IMR-90 (cell line): Measurements from ENCODE around the gene OPRM1. TPM values are rescaled to one million over a fixed set of nuclear protein-coding genes. Genes with fewer than 3 reads are reported as not detected.

Experiments used
- ATAC-seq: fragments of 200-7000 bp; cut with Tn5 transposase; 2 replicates; pipeline ENCODE4 v1.9.1; 2020; ENCODE audit warnings: low read depth, mild to moderate bottlenecking, moderate library complexity
- BruUV-seq: library from RNA; stranded (reverse); fragments of 400-500 nt; replicated peaks from 2 replicates; lab custom pipeline; 2021; lab: Mats Ljungman, UMichigan
- CTCF ChIA-PET: fragments of 300-600 bp; formaldehyde crosslinking; extraction: SDS; loops from one replicate; lab custom pipeline; 2021; ENCODE audit warnings: antibody characterized with exemption; lab: Yijun Ruan, JAX
- POLR2A ChIA-PET: fragments of 300-600 bp; sonication (Branson Sonifier 250); formaldehyde crosslinking; loops from one replicate; lab custom pipeline; 2022; ENCODE audit warnings: antibody characterized with exemption; ENCODE audit not compliant: unreplicated experiment; lab: Charles Lee
- DNase-seq: peaks from one replicate; pipeline ENCODE4 v3.0.0; 2013
- H2AFZ ChIP-seq: replicated peaks from 2 replicates; pipeline ENCODE3; 2013; ENCODE audit warnings: low read length, mild to moderate bottlenecking; ENCODE audit not compliant: poor library complexity
- H2AK5ac ChIP-seq: 2 replicates; pipeline ENCODE4 v1.6.1; 2013; ENCODE audit warnings: low read depth, low read length, inconsistent platforms
- H2AK9ac ChIP-seq: replicated peaks from 2 replicates; pipeline ENCODE3; 2013; ENCODE audit warnings: mild to moderate bottlenecking, low read depth, low read length, moderate library complexity; ENCODE audit not compliant: poor library complexity
- H2BK120ac ChIP-seq: 2 replicates; pipeline ENCODE4 v1.6.1; 2013; ENCODE audit warnings: low read depth, low read length, inconsistent platforms
- H2BK15ac ChIP-seq: 3 replicates; pipeline ENCODE4 v1.6.1; 2013; ENCODE audit warnings: low read depth, low read length, inconsistent platforms
- H2BK20ac ChIP-seq: 2 replicates; pipeline ENCODE4 v1.6.1; 2013; ENCODE audit warnings: low read depth, mild to moderate bottlenecking, inconsistent platforms, low read length, moderate library complexity
- H2BK5ac ChIP-seq: 2 replicates; pipeline ENCODE4 v1.6.1; 2013; ENCODE audit warnings: mild to moderate bottlenecking, low read depth, low read length, inconsistent platforms; ENCODE audit not compliant: poor library complexity, severe bottlenecking
- H3K14ac ChIP-seq: replicated peaks from 2 replicates; pipeline ENCODE4 v1.6.1; 2013; ENCODE audit warnings: low read depth, low read length, inconsistent platforms
- H3K18ac ChIP-seq: 2 replicates; pipeline ENCODE4 v1.6.1; 2013; ENCODE audit warnings: low read depth, low read length, control low read depth
- H3K23ac ChIP-seq: 2 replicates; pipeline ENCODE4 v1.6.1; 2013; ENCODE audit warnings: low read depth, low read length, inconsistent platforms
- H3K27ac ChIP-seq: 2 replicates; pipeline ENCODE4 v1.5.1; 2013; ENCODE audit warnings: mild to moderate bottlenecking, control low read depth, low read length; ENCODE audit not compliant: insufficient read depth
- H3K27me3 ChIP-seq: 2 replicates; pipeline ENCODE4 v1.6.1; 2013; ENCODE audit warnings: low read length; ENCODE audit not compliant: control insufficient read depth, insufficient read depth
- H3K36me3 ChIP-seq: 2 replicates; pipeline ENCODE4 v1.6.1; 2013; ENCODE audit warnings: low read length, mixed read lengths; ENCODE audit not compliant: control insufficient read depth, insufficient read depth
- H3K4ac ChIP-seq: 2 replicates; pipeline ENCODE4 v1.6.1; 2013; ENCODE audit warnings: low read depth, low read length, inconsistent platforms
- H3K4me1 ChIP-seq: 2 replicates; pipeline ENCODE4 v1.6.1; 2013; ENCODE audit warnings: low read length, mixed read lengths; ENCODE audit not compliant: control insufficient read depth, insufficient read depth
- H3K4me2 ChIP-seq: 2 replicates; pipeline ENCODE4 v1.6.1; 2013; ENCODE audit warnings: low read depth, mild to moderate bottlenecking, control low read depth, low read length, moderate library complexity
- H3K4me3 ChIP-seq: 2 replicates; pipeline ENCODE4 v1.5.1; 2013; ENCODE audit warnings: low read depth, mild to moderate bottlenecking, control low read depth, low read length, moderate library complexity; ENCODE audit not compliant: insufficient read depth
- H3K56ac ChIP-seq: 2 replicates; pipeline ENCODE4 v1.6.1; 2013; ENCODE audit warnings: low read length, inconsistent platforms; ENCODE audit not compliant: insufficient read depth; ENCODE audit errors: extremely low read depth
- H3K79me1 ChIP-seq, 2 experiments: 2 replicates each; pipeline ENCODE4 v1.6.1; 2013; ENCODE audit warnings: low read length in 2 of 2, inconsistent platforms in 1 of 2, low read depth in 1 of 2
- H3K9ac ChIP-seq: 2 replicates; pipeline ENCODE4 v1.6.1; 2013; ENCODE audit warnings: low read depth, low read length, control low read depth
- H3K9me1 ChIP-seq: 2 replicates; pipeline ENCODE4 v1.6.1; 2013; ENCODE audit warnings: low read length, inconsistent platforms; ENCODE audit not compliant: insufficient read depth
- H3K9me3 ChIP-seq: 2 replicates; pipeline ENCODE4 v1.6.1; 2013; ENCODE audit warnings: low read length; ENCODE audit not compliant: control insufficient read depth, insufficient read depth
- H4K20me1 ChIP-seq: 2 replicates; pipeline ENCODE4 v1.6.1; 2013; ENCODE audit warnings: low read length, inconsistent platforms; ENCODE audit not compliant: insufficient read depth
- H4K5ac ChIP-seq: 2 replicates; pipeline ENCODE4 v1.6.1; 2013; ENCODE audit warnings: mild to moderate bottlenecking, low read depth, low read length, control low read depth
- H4K8ac ChIP-seq, 2 experiments: 2 replicates each; pipeline ENCODE4 v1.6.1; 2013; ENCODE audit warnings: low read depth in 2 of 2, low read length in 2 of 2, control low read depth in 1 of 2, inconsistent platforms in 1 of 2
- H4K91ac ChIP-seq: 2 replicates; pipeline ENCODE4 v1.6.1; 2013; ENCODE audit warnings: low read depth, low read length, inconsistent platforms; ENCODE audit not compliant: insufficient read depth
- BHLHE40 ChIP-seq: fragments of 150-350 bp; IDR thresholded peaks from 2 replicates; pipeline ENCODE4 v1.6.1; 2016; ENCODE audit warnings: mild to moderate bottlenecking, low read depth, low read length
- FOS ChIP-seq: fragments of 150-350 bp; IDR thresholded peaks from 2 replicates; pipeline ENCODE4 v1.6.1; 2016; ENCODE audit warnings: low read depth, low read length
- NFE2L2 ChIP-seq: fragments of 150-350 bp; IDR thresholded peaks from 2 replicates; pipeline ENCODE4 v1.6.1; 2016; ENCODE audit warnings: low read depth, mild to moderate bottlenecking, low read length
- RAD21 ChIP-seq: IDR thresholded peaks from 2 replicates; pipeline ENCODE4 v1.6.1; 2012; ENCODE audit warnings: low read length, improper control_type of control experiment
- RCOR1 ChIP-seq: IDR thresholded peaks from 2 replicates; pipeline ENCODE4 v1.6.1; 2012; ENCODE audit warnings: mild to moderate bottlenecking, low read length, improper control_type of control experiment; ENCODE audit not compliant: insufficient replicate concordance
- USF2 ChIP-seq: fragments of 150-350 bp; IDR thresholded peaks from 2 replicates; pipeline ENCODE4 v1.6.1; 2017; ENCODE audit warnings: mild to moderate bottlenecking, antibody characterized with exemption, low read length, low read depth
- WGBS, 2 experiments: methylation state at CpG; one replicate each; pipeline versions ENCODE4 v1.1.5 to v1.1.7; 2013; ENCODE audit warnings: missing lambda C conversion rate in 2 of 2; ENCODE audit not compliant: insufficient read length in 1 of 2; ENCODE audit errors: extremely low coverage in 2 of 2; 5-methylcytosine and 5-hydroxymethylcytosine counted together
- dilution Hi-C: fragments of 300-500 bp; cut with HindIII; formaldehyde crosslinking; loops from one replicate; pipeline ENCODE4 v1.14.3; 2018; ENCODE audit warnings: low sequenced_read_pairs; ENCODE audit not compliant: unreplicated experiment
- in situ Hi-C: fragments of 300-500 bp; cut with MboI; formaldehyde crosslinking; loops from 3 replicates; pipeline ENCODE4 v1.14.3; 2019; ENCODE audit warnings: low sequenced_read_pairs, inconsistent platforms, mixed read lengths
- intact Hi-C: fragments of 100-400 bp; cut with micrococcal nuclease; formaldehyde crosslinking; loops from 2 replicates; pipeline ENCODE4 v1.10.0; 2022
- polyA plus RNA-seq, 3 experiments: library from polyadenylated mRNA; depleted of rRNA; stranded (reverse); fragments of >200 nt; gene quantifications; 2 replicates each; pipeline ENCODE4 v1.2.3, GENCODE V29; 2012; ENCODE audit warnings: low replicate concordance in 1 of 3
- total RNA-seq: library from RNA; depleted of rRNA; stranded (reverse); fragments of >200 nt; gene quantifications from 2 replicates; pipeline ENCODE4 v1.2.3, GENCODE V29; 2012

Gene OPRM1
- total and polyA plus RNA-seq, 2 of the 4 experiments (the other 2 are of a cell fraction): not detected

- Histone ChIP-seq H2AFZ (no peak overlapping the region), H3K4me2 (no peak overlapping the region), H2AK9ac (no peak overlapping the region), H3K9me3 (peaks cover 3% of the 10 kb centered on the region; the same call in 1 of the 2 replicates), H3K4ac (no peak overlapping the region), H3K27me3 (no peaks in the 10 kb centered on the region), H4K91ac (no peak overlapping the region), H4K5ac (no peak overlapping the region), H2BK15ac (no peak overlapping the region), H4K20me1 (no peaks in the 10 kb centered on the region), H3K4me1 (no peaks in the 10 kb centered on the region), H3K9ac (no peak overlapping the region), H2AK5ac (no peak overlapping the region), H3K18ac (no peak overlapping the region), H3K23ac (no peak overlapping the region), H3K9me1 (no peaks in the 10 kb centered on the region), H3K4me3 (no peak overlapping the region), H3K27ac (no peak overlapping the region), H2BK20ac (no peak overlapping the region), H3K56ac (no peak overlapping the region), H4K8ac (no peak overlapping the region), H2BK120ac (no peak overlapping the region), H3K36me3 (no peaks in the 10 kb centered on the region), H3K79me1 (no peaks in the 10 kb centered on the region), H3K14ac (no peak overlapping the region), H2BK5ac (no peak overlapping the region)
- ChIA-PET CTCF (no interaction called here), POLR2A (no interaction called here)
- WGBS, 2 experiments: no CpG with 5 or more reads among the region's 1 CpG
- intact Hi-C loops (no loop called here), dilution Hi-C loops (no loop called here), in situ Hi-C loops (no loop called here)
- BruUV-seq: no TSS peak
- DNase-seq: no peak
- TF ChIP-seq BHLHE40 (no peak), NFE2L2 (no peak), FOS (no peak), USF2 (no peak), RAD21 (no peak), RCOR1 (no peak)
- no peak for ATAC-seq
Observed at GRCh38 chr6:154070657-154071056, 31.6 kb downstream of the OPRM1 start.
